Measurements from ENCODE around the gene SCGN.

DNA sequence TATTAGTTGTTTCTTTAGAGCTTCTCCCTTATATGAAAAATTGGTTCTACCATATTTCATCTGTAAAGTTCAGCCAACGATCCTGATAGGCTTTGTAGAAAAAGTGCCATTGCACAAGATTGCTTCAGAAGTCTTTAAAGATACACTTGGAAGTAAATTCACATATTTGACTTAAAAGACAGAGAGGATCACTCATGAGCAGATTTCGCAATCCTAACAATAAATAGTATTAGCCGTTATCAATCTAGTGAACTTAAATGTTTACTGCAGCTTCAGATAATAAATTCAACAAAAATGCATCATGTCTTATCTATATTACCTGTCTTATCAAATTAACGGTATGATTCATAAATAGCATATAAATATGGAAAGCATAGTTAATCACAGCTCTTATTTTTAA, 93.8 kb downstream of the SCGN start:
- TF ChIP-seq POLR2A (IDR thresholded peaks at IDR 0.05; ENCODE audit: low read depth, low read length) (no peak), POLR2AphosphoS5 (IDR thresholded peaks at IDR 0.05; ENCODE audit: low read depth, low read length) (no peak)

Data from GM12892 (cell line).